Activated CD4-positive, CD25-positive, alpha-beta regulatory T cell (primary cell): ENCODE results near the gene C1R.

ENCODE experiments used
- DNase-seq, 4 experiments: peaks; one replicate each; lab custom pipeline; 2025; lab: John Stamatoyannopoulos, UW

The C1R gene

DNA sequence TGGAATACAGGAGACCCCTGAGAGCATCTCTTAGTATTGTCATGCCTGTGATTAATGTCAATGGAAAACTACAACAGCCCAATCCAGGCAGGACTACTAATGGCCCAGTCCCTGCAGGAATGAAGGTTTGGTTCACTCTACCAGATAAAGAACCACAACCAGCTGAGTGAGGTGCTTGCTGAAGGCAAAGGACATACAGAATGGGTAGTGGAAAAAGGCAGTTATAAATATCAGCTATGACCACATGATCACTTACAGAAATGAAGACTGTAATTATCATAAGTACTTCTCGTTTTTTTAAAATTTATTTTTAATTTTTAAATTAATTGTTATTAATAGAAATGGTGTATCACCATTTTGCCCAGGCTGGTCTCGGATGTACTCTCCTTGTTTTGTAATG lies 56.8 kb downstream of the C1R start:
- no peak for DNase-seq

DNA sequence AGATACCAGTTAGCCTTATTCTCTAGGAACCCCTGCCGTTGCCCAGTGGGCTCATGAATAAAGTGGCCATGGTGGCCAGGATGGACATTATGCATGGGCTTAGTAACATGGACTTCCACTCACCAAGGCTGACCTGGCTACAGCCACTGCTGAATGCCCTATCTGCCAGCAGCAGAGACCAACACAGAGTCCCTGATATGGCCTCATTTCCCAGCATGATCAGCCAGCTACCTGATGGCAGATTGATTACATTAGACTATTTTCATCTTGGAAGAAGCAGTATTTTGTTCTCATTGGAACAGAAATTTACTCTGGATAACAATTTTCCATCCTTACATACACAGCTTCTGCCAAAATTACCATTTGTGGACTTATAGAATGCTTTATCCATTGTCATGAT lies 57.8 kb downstream of the C1R start:
- DNase-seq, result no peak

DNA sequence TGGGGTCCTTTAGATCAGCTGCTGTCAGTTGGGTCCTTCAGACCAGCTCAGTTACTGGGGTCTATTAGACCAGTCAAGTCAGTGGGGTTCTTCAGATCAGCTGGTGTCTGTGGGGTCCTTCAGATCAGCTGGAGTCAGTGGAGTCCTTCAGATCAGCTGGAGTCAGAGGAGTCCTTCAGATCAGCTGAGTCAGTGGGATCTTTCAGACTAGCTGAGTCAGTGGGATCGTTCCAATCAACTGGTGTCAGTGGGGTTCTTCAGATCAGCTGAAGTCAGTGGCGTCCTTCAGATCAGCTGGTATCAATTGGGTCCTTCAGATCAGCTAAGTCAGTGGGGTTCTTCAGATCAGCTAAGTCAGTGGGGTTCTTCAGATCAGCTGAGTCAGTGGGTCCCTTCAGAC lies 59.3 kb downstream of the C1R start:
- DNase-seq, result no peak

DNA sequence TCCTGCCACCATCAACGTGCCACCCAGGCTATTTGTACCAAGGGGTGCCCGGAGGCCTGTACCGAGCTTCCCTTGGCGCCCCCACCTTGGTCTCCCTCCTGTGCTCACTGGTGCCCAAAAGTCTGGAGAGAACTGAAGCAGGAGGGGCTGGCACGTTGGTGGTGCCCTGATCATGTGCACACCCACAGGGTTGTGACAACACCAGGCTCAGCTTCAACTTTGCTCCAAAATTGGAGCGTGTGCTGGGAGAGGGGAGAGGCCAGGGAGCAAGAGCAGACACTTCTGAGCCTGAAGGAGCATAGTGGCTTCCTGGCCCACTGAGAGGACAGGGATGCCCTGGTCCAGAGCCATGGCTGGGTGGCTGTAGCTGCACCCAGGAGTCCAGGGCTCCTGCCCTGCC lies 60.9 kb downstream of the C1R start:
- DNase-seq, result no peak
